Putamen (tissue), 1 donor: ENCODE data around the gene TMEM182.

ENCODE experiments used
- DNase-seq: peaks from one replicate; pipeline ENCODE4 v3.0.0-alpha.2; 2016; ENCODE audit warnings: low spot score

The TMEM182 gene

GRCh38 chr2:102801858-102802699 lies 40.2 kb downstream of the TMEM182 start:
- DNase-seq = no peak

- DNase-seq = no peak
These were observed 41.4 kb downstream of the TMEM182 start for GRCh38 chr2:102803041-102803896.

- no peak for DNase-seq
These were observed 42.0 kb downstream of the TMEM182 start for GRCh38 chr2:102803897-102804217.

GRCh38 chr2:102806250-102806837 lies 44.5 kb downstream of the TMEM182 start:
- DNase-seq = peak; percentile 37

GRCh38 chr2:102809291-102810189 lies 47.7 kb downstream of the TMEM182 start:
- no peak for DNase-seq

DNA sequence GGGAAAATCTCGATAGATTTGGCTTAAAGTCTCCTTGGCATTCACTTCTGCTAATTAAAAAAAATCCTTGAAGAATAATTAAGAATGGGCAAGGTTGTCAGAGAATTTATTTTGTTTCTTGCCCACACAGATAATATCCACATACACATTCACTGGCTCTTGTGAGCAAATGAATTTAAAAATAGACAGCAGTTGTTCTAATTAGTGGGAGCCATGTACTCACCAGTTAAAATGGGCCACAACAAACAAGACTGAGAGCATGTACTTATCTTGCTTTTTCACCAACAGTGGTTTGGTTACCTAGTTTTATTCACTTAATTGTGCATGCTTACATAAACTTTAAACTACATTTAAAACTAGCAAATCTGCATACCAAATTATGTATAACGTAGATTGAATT lies 53.5 kb downstream of the TMEM182 start:
- DNase-seq = no peak

DNA sequence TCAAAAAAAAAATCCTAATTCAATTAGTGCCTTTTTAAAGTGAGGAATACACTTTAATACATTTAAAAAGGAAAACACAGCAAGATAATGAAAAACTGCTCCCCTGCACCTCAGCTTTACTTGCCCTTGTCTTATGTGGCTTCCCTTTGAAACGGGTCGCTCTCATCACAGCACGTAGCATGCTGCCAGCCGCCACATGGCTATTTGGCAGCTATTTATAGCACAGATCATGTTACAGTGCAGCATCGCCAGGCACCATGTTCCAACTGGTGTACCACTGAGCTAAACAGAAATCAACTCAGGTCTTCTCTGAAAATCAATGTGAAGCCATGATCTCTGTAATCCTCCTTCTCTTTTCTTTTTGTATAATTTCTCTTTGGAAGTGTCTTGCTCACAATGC lies 65.1 kb downstream of the TMEM182 start:
- DNase-seq = no peak

DNA sequence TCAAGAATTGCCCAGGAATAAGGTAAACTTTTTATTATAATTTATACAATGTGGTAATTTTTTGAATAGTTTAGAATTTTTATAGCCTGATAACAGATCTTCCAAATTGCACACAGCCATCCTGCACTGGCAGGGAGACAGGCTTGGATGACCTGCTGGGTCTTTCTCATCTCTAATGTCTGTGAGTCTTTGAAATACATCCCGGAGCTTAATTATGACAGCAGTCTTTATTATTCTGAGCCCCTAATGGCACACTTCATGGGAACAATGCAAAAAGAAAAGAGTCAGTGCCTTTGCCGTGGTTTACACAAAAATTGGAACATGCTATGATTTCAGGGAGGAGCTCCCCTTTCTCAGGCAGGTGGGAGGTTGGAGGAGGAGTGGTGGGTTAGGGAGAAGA lies 71.0 kb downstream of the TMEM182 start:
- no peak for DNase-seq

DNA sequence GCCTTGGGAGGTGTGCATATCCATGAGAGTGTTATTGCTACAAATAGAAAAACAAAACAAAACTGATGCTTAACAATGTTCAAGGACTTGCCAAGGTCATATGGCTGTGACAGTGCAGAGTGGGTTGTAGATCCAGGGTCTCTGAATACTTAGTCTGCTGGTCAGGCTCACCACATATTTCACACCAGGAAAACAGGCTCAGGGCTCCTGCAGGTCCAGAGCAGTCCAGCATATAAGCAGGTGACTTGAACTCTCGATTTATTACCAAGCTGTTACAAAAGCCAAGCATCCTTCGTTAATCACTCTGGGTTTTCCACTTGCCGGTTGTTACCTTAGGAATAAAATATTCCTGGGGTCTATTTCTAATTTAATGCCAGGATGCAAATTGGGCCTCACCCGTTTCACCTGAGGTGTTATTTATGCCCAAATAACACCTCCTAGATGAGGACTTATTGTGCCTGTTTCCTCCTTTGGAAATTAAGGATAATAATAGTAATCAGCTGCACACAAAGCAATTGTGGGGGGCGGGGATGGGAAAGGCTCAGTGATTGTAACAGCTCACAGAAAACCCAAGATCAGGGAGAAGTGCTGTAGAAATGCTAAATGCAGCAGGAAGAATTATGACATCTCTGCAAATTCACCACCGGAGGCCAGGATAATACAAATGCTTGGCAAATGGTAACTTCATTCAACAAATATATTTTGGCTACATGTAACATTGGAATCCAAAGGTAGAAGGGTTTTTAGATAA lies 72.9 kb downstream of the TMEM182 start:
- no peak for DNase-seq

DNA sequence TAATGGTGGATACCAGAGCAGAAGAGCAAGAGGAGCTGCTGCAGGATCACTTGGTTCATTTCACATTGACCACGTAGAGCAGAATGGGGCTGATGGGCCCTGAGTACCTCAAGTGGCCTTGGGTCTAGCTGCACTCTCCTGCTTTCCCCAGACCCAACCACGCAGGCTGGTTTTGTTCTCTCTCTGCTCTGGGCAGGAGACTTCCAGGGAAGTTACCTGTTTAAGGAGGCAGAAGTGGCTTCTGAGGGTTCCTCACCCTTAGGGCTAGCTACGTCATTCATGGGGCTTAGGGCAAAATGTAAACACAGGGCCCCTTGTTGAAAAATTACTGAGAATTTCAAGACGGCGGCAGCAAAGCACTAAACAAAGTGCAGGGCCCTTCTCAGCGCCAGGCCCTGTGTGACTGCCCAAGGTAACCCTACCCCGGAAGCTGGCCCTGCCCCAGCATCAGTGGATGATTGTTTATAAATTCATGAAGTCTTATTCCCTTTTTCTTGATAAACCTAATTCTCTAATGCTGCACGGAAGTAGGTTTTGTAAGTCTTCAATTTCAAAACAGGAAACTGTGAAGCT lies 75.9 kb downstream of the TMEM182 start:
- no peak for DNase-seq

GRCh38 chr2:102839668-102840388 lies 78.0 kb downstream of the TMEM182 start:
- peak; percentile 65 for DNase-seq

GRCh38 chr2:102841107-102841840 lies 79.4 kb downstream of the TMEM182 start:
- peak; percentile 66 for DNase-seq

- no peak for DNase-seq
These were observed 82.1 kb downstream of the TMEM182 start for GRCh38 chr2:102843764-102844443.

- peak; percentile 75 for DNase-seq
These were observed 83.1 kb downstream of the TMEM182 start for GRCh38 chr2:102844911-102845310.

- peak; percentile 74 for DNase-seq
These were observed 86.6 kb downstream of the TMEM182 start for GRCh38 chr2:102848366-102848839.

DNA sequence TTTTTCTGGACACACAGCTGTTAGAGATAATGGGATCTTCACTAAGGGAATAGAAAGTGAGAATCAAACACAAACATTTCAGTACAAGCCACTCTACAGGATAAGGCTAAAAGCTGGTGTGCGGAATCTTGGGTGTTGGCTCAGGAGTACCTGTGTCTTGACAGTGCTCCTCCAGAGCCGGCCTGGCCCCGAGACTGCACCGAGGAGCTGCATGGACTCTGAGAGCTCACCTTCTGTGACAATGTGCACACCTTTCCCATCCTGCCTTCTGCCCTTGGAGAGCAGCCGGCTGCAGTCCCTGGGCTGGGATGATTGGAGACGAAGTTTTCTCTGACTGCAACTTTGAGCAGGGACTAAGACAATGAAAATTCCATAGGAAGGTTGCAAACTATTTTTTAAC lies 89.1 kb downstream of the TMEM182 start:
- DNase-seq = no peak

DNA sequence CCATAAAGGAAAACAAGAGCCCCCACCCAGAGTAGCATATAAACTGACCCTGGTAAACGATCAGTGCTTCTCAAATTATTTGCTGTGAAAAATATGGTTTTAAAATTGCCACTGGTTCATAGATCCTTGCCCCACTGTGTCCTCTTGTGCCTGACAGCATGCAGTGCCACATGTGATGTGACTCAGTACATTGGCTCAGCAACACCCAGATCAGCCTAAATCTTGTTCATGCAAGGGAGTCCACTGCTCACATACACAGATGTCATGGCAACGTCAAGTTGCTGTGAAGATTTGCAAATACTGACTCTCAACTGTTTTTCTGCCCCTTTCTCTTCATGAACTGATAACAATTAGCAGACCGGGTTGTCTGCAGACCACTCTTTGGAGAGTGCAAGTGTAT lies 91.0 kb downstream of the TMEM182 start:
- no peak for DNase-seq
